BJ (cell line): ENCODE measurements around the gene MATN1. TPM values are rescaled to one million over a fixed set of nuclear protein-coding genes. Genes with fewer than 3 reads are reported as not detected.
"Not testable (repeated sequence)": the region's sequence is repeated elsewhere in the genome, so short reads cannot be mapped to it uniquely, and the experiment has no call there.

Experiments used
- CTCF ChIA-PET: fragments of 350-600 bp; formaldehyde crosslinking; extraction: SDS; loops from one replicate; lab custom pipeline; 2021; ENCODE audit warnings: antibody characterized with exemption, inconsistent platforms; lab: Yijun Ruan, JAX
- POLR2A ChIA-PET: fragments of 300-600 bp; sonication (Branson Sonifier 250); formaldehyde crosslinking; extraction: SDS; loops from one replicate; lab custom pipeline; 2021; ENCODE audit warnings: antibody characterized with exemption; lab: Charles Lee
- DNase-seq: peaks from one replicate; pipeline ENCODE4 v3.0.0-alpha.2; 2011; ENCODE audit warnings: low read depth
- H3K27me3 ChIP-seq: 2 replicates; pipeline ENCODE4 v1.6.0; 2011; ENCODE audit warnings: low read length; ENCODE audit not compliant: control insufficient read depth, insufficient read depth
- H3K36me3 ChIP-seq: 2 replicates; pipeline ENCODE4 v1.5.1; 2011; ENCODE audit warnings: low read length; ENCODE audit not compliant: control insufficient read depth, insufficient read depth
- H3K4me3 ChIP-seq: 2 replicates; pipeline ENCODE4 v1.5.1; 2011; ENCODE audit warnings: low read depth, mild to moderate bottlenecking, control low read depth, low read length
- CTCF ChIP-seq: IDR thresholded peaks from 2 replicates; pipeline ENCODE4 v1.5.1; 2011; ENCODE audit warnings: low read depth, mild to moderate bottlenecking, control low read depth, inconsistent platforms, low read length, moderate library complexity; ENCODE audit not compliant: insufficient read depth
- polyA plus RNA-seq: library from polyadenylated mRNA; depleted of rRNA; stranded (reverse); fragments of >200 nt; gene quantifications from 2 replicates; pipeline ENCODE4 v1.2.3, GENCODE V29; 2011

MATN1 gene
- polyA plus RNA-seq, 1 experiment: 0.13 TPM

GRCh38 chr1:30689901-30690645 lies 33.3 kb downstream of the MATN1 start:
- ChIA-PET POLR2A (no interaction called here), CTCF (interaction anchor here (1.1 to 1.2 kb wide), 2 partner anchors 10 to 15 kb away, joined by 3 to 4 read pairs; no protein-coding TSS in a partner anchor)
- TF ChIP-seq CTCF: no peak
- no peak for DNase-seq
- peaks cover 19% of the 10 kb centered on the region for H3K27me3 ChIP-seq
- no peak overlapping the region for H3K4me3 ChIP-seq
- no peaks in the 10 kb centered on the region for H3K36me3 ChIP-seq

GRCh38 chr1:30688920-30689794 lies 34.2 kb downstream of the MATN1 start:
- Histone ChIP-seq H3K4me3 (no peak overlapping the region), H3K36me3 (no peaks in the 10 kb centered on the region), H3K27me3 (peaks cover 26% of the 10 kb centered on the region)
- DNase-seq: no peak
- TF ChIP-seq CTCF: no peak
- POLR2A ChIA-PET: no interaction called here
- CTCF ChIA-PET: interaction anchor here (0.7 to 1.2 kb wide), 4 partner anchors 10 to 16 kb away, joined by 3 to 4 read pairs (median 3); no protein-coding TSS in a partner anchor

DNA sequence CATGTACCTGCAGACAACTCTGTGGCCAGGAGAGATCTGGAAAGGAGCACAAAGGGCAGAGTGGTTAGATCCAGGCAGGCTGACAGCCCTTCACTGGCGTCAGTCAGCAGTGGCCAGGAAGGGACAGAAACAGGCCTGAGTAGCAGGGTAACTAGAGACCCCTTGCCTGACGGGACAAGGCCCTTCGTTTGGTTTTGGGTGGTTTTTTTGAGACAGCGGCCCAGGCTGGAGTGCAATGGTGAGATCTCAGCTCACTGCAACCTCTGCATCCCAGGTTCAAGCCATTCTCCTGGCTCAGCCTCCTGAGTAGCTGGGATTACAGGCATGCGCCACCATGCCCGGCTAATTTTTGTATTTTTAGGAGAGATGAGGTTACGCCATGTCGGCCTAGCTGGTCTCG lies 34.9 kb downstream of the MATN1 start:
- CTCF ChIA-PET: interaction anchor here (0.7 to 1.1 kb wide), 3 partner anchors 10 to 15 kb away, joined by 3 to 4 read pairs (median 3); no protein-coding TSS in a partner anchor
- H3K36me3 ChIP-seq, POLR2A ChIA-PET: not testable (repeated sequence)

DNA sequence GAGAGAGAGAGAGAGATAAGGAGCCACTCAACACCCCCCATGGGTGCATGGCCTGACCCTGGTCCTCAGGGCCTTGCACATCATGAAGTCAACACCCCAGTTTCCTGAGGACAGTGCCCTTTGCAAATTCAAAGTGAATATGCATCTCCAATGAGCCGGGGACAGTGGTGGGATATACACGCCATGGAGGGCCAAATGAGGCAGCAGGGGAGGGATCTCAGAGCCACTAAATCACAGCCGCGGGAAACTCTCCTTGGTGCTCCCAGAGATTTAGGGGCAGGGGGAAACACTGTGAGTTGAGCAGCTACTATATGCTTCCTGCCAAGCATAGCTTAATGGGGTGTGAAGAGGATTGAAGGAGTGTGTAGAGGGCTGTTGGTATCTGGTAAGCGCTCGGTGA lies 35.5 kb downstream of the MATN1 start:
- POLR2A ChIA-PET: no interaction called here
- no peak for DNase-seq
- no peak overlapping the region for H3K4me3 ChIP-seq
- H3K36me3 ChIP-seq: no peaks in the 10 kb centered on the region
- H3K27me3 ChIP-seq: peaks cover 32% of the 10 kb centered on the region
- CTCF ChIA-PET: interaction anchor here (0.9 kb wide), 1 partner anchor 9 kb away, joined by 3 read pairs; no protein-coding TSS in a partner anchor
- TF ChIP-seq CTCF: no peak

More for the DNA sequence above, 34.9 kb downstream of the MATN1 start:
- H3K27me3 ChIP-seq: peaks cover 31% of the 10 kb centered on the region
- DNase-seq, H3K4me3 ChIP-seq: not testable (repeated sequence)

GRCh38 chr1:30686236-30686935 lies 37.0 kb downstream of the MATN1 start:
- Histone ChIP-seq H3K36me3 (no peaks in the 10 kb centered on the region), H3K27me3 (peaks cover 37% of the 10 kb centered on the region), H3K4me3 (no peak overlapping the region)
- POLR2A ChIA-PET: interaction anchor here (0.5 kb wide), 1 partner anchor 19 kb away, joined by 4 read pairs; no protein-coding TSS in a partner anchor
- no peak for TF ChIP-seq CTCF
- CTCF ChIA-PET: interaction anchor here (0.7 to 1.3 kb wide), 4 partner anchors 10 to 21 kb away, joined by 3 read pairs; no protein-coding TSS in a partner anchor
- DNase-seq: no peak
